OCI-LY7 (cell line): ENCODE results near the gene GAPDHS.

Source experiments
- EZH2phosphoT487 ChIP-seq: fragments of 200-600 bp; sonication (generic); IDR thresholded peaks from 2 replicates; pipeline ENCODE4 v1.6.1; 2018; ENCODE audit warnings: low read depth, borderline replicate concordance, mild to moderate bottlenecking, mixed run types, antibody characterized with exemption, low read length, moderate library complexity, mixed read lengths
- TF ChIP-seq, protein P1 (sequence below): fragments of 200-600 bp; sonication (generic); conservative IDR thresholded peaks from 2 replicates; pipeline ENCODE4 v1.5.1; 2014; ENCODE audit warnings: mild to moderate bottlenecking, antibody characterized with exemption, low read length, moderate library complexity, mixed read lengths

DNA sequence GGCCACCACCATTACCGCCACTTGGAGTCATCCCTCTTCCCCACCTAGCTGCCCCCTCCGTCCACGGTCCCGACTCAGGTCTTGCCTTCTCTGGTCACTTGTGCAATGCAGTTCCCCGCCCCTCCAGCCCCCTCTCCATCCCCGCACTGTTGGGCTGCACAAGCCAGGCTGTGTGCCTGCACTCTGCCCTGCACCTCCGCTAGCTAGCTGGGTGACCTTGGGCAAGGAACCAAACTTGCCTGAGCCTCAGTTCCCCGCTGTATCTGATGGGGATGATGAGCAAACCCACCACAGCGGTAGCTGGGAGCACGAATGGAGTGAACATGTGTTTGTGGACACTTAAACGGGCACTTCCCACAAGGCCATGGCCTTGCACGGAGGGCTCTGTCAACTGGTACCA, 6.6 kb downstream of the GAPDHS start:
- TF ChIP-seq, protein P1, sequence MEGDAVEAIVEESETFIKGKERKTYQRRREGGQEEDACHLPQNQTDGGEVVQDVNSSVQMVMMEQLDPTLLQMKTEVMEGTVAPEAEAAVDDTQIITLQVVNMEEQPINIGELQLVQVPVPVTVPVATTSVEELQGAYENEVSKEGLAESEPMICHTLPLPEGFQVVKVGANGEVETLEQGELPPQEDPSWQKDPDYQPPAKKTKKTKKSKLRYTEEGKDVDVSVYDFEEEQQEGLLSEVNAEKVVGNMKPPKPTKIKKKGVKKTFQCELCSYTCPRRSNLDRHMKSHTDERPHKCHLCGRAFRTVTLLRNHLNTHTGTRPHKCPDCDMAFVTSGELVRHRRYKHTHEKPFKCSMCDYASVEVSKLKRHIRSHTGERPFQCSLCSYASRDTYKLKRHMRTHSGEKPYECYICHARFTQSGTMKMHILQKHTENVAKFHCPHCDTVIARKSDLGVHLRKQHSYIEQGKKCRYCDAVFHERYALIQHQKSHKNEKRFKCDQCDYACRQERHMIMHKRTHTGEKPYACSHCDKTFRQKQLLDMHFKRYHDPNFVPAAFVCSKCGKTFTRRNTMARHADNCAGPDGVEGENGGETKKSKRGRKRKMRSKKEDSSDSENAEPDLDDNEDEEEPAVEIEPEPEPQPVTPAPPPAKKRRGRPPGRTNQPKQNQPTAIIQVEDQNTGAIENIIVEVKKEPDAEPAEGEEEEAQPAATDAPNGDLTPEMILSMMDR: no peak
- no peak for TF ChIP-seq EZH2phosphoT487
